ENCODE data around the gene EIF3B. TPM values are rescaled to one million over a fixed set of nuclear protein-coding genes. Genes with fewer than 3 reads are reported as not detected.
A peak's percentile ranks its signal among the peaks of the same experiment; 100 is the strongest.
"Not testable (repeated sequence)": the region's sequence is repeated elsewhere in the genome, so short reads cannot be mapped to it uniquely, and the experiment has no call there.

EIF3B gene
- total RNA-seq, 2 donors from 2014 or later, result 94.0 to 150 TPM

GRCh38 chr7:2411815-2412586 is 57.4 kb downstream of the EIF3B start:
- Histone ChIP-seq H3K4me1 (ENCODE audit: control insufficient read depth in 1 of 2, low read depth in 2 of 2) (peaks cover 15 to 22% of the 10 kb centered on the region in 2 donors), H3K27me3 (replicated peaks; ENCODE audit: insufficient read depth) (no peaks in the 10 kb centered on the region), H3K36me3 (no peaks in the 10 kb centered on the region), H3K4me3 (no peak overlapping the region), H3K27ac (peak overlapping the region; percentile 6 to 9), H3K9me3 (no peaks in the 10 kb centered on the region)
- ATAC-seq (ENCODE audit: insufficient number of reproducible peaks, low FRiP score, low read depth) (no peak), DNase-seq (ENCODE audit: low spot score) (no peak)
- TF ChIP-seq CTCF (IDR thresholded peaks at IDR 0.05), result no peak

GRCh38 chr7:2412587-2413201 is 58.1 kb downstream of the EIF3B start:
- no peak for DNase-seq (ENCODE audit: low spot score)
- no peak for ATAC-seq (ENCODE audit: insufficient number of reproducible peaks, low FRiP score, low read depth)
- Histone ChIP-seq H3K4me1 (ENCODE audit: control insufficient read depth in 1 of 2, low read depth in 2 of 2) (peaks cover 15 to 25% of the 10 kb centered on the region in 2 donors), H3K36me3 (no peaks in the 10 kb centered on the region), H3K9me3 (no peaks in the 10 kb centered on the region), H3K27me3 (replicated peaks; ENCODE audit: insufficient read depth) (no peaks in the 10 kb centered on the region), H3K27ac (peak overlapping the region; percentile 6 to 9), H3K4me3 (no peak overlapping the region)
- no peak for TF ChIP-seq CTCF (IDR thresholded peaks at IDR 0.05)

- H3K9me3 ChIP-seq, result no peaks in the 10 kb centered on the region
- H3K27ac ChIP-seq, result no peak overlapping the region
- no peak overlapping the region for H3K4me3 ChIP-seq
- ATAC-seq (ENCODE audit: insufficient number of reproducible peaks, low FRiP score, low read depth) (no peak), DNase-seq (ENCODE audit: low spot score) (no peak)
- H3K27me3 ChIP-seq (replicated peaks; ENCODE audit: insufficient read depth), result no peaks in the 10 kb centered on the region
- peaks cover 15 to 31% of the 10 kb centered on the region in 2 donors for H3K4me1 ChIP-seq (ENCODE audit: control insufficient read depth in 1 of 2, low read depth in 2 of 2)
- TF ChIP-seq CTCF (IDR thresholded peaks at IDR 0.05), result no peak
- no peaks in the 10 kb centered on the region for H3K36me3 ChIP-seq
Measured at GRCh38 chr7:2416063-2416462, 61.4 kb downstream of the EIF3B start.

GRCh38 chr7:2416650-2417049 is 62.0 kb downstream of the EIF3B start:
- DNase-seq (ENCODE audit: low spot score) (no peak), ATAC-seq (ENCODE audit: insufficient number of reproducible peaks, low FRiP score, low read depth) (no peak)
- Histone ChIP-seq H3K9me3 (no peaks in the 10 kb centered on the region), H3K27ac (no peak overlapping the region), H3K36me3 (no peaks in the 10 kb centered on the region), H3K27me3 (replicated peaks; ENCODE audit: insufficient read depth) (no peaks in the 10 kb centered on the region), H3K4me1 (ENCODE audit: control insufficient read depth in 1 of 2, low read depth in 2 of 2) (peaks cover 12 to 29% of the 10 kb centered on the region in 2 donors), H3K4me3 (no peak overlapping the region)
- no peak for TF ChIP-seq CTCF (IDR thresholded peaks at IDR 0.05)

GRCh38 chr7:2417178-2417577 is 62.6 kb downstream of the EIF3B start:
- not testable (repeated sequence) for H3K27ac ChIP-seq; H3K9me3 ChIP-seq; DNase-seq (ENCODE audit: low spot score); H3K4me3 ChIP-seq; H3K27me3 ChIP-seq (replicated peaks; ENCODE audit: insufficient read depth); H3K36me3 ChIP-seq; ATAC-seq (ENCODE audit: insufficient number of reproducible peaks, low FRiP score, low read depth)
- H3K4me1 ChIP-seq (ENCODE audit: control insufficient read depth in 1 of 2, low read depth in 2 of 2), result peaks cover 7 to 24% of the 10 kb centered on the region in 2 donors

Data from thoracic aorta (tissue), 2 donors.